Measurements from ENCODE around the gene SCAMP4. TPM values are rescaled to one million over a fixed set of nuclear protein-coding genes. Genes with fewer than 3 reads are reported as not detected.
A peak's percentile ranks its signal among the peaks of the same experiment; 100 is the strongest.
"Not testable (repeated sequence)": the region's sequence is repeated elsewhere in the genome, so short reads cannot be mapped to it uniquely, and the experiment has no call there.

SCAMP4 gene
- total RNA-seq, 1 experiment from 2014 or later: 63.3 TPM

- H4K20me1 ChIP-seq (ENCODE audit: insufficient read depth); H3K36me3 ChIP-seq (ENCODE audit: control insufficient read depth in 1 of 2, insufficient read depth in 2 of 2, low read length in 2 of 2); H3K27me3 ChIP-seq (ENCODE audit: insufficient read depth, low read length); H3K9me3 ChIP-seq (ENCODE audit: control insufficient read depth in 1 of 2, insufficient read depth in 1 of 2, low read depth in 1 of 2, low read length in 2 of 2); intact Hi-C loops (cut with micrococcal nuclease); H3K9me2 ChIP-seq (ENCODE audit: insufficient read depth); H2AFZ ChIP-seq (ENCODE audit: low read depth, low read length, poor library complexity, severe bottlenecking); RAD21 ChIA-PET (ENCODE audit: low non-redundant PET in 1 of 2, low total read pairs in 2 of 2, uncharacterized antibody in 2 of 2, unreplicated experiment in 2 of 2); POLR2A ChIA-PET; BruUV-seq (replicated peaks): not testable (repeated sequence)
- H3K9ac ChIP-seq (ENCODE audit: low read length): peak within 1 kb of the TSS; percentile 94
- peaks cover 40% of the 10 kb centered on the region for H3K79me2 ChIP-seq (ENCODE audit: insufficient read depth, low read length)
- peaks cover 10 to 30% of the 10 kb centered on the region in 2 experiments; a peak in 3 of 4 replicates for H3K4me1 ChIP-seq (ENCODE audit: control insufficient read depth in 1 of 2, insufficient read depth in 2 of 2, low read length in 2 of 2)
- CTCF ChIA-PET: interaction anchor here (0.6 to 1.1 kb wide), 2 partner anchors 21 to 98 kb away, joined by 4 to 5 read pairs; no protein-coding TSS in a partner anchor
- peak within 1 kb of the TSS; percentile 94 to 97 for H3K4me3 ChIP-seq (replicated peaks in 1 of 2; ENCODE audit: low read depth in 1 of 2, low read length in 2 of 2)
- peak; percentile 73 for DNase-seq (ENCODE audit: low read depth, low spot score)
- H3K27ac ChIP-seq (ENCODE audit: low read depth, low read length): peak within 1 kb of the TSS; percentile 49
- peak; percentile 61 for TF ChIP-seq SP1 (IDR thresholded peaks at IDR 0.05; ENCODE audit: low read depth)
- TF ChIP-seq POLR2AphosphoS5 (IDR thresholded peaks at IDR 0.05; ENCODE audit: low read depth, low read length): peak; percentile 70
- peak; percentile 31; the same call in 1 of the 2 replicates for TF ChIP-seq MAX (IDR thresholded peaks at IDR 0.05)
- peak; percentile 20; the same call in 1 of the 2 replicates for TF ChIP-seq ZFX (IDR thresholded peaks at IDR 0.05)
- ATAC-seq: peak; percentile 92
- peak within 1 kb of the TSS; percentile 94 for H3K4me2 ChIP-seq (ENCODE audit: low read length)
Measured at GRCh38 chr19:1885398-1886119, 19.6 kb upstream of the SCAMP4 start, which contains the start of gene ABHD17A. Gene ABHD17A, minus strand, starts transcription at chr19:1885496. Its CDS starts 3,930 bp downstream, at chr19:1881566.

GRCh38 chr19:1886360-1886759, 18.8 kb upstream of the SCAMP4 start:
- ATAC-seq; CTCF ChIA-PET; H3K9ac ChIP-seq (ENCODE audit: low read length); DNase-seq (ENCODE audit: low read depth, low spot score); BruUV-seq (replicated peaks); H3K4me3 ChIP-seq (replicated peaks in 1 of 2; ENCODE audit: low read depth in 1 of 2, low read length in 2 of 2); H3K36me3 ChIP-seq (ENCODE audit: control insufficient read depth in 1 of 2, insufficient read depth in 2 of 2, low read length in 2 of 2); H3K27ac ChIP-seq (ENCODE audit: low read depth, low read length); H3K4me2 ChIP-seq (ENCODE audit: low read length); H2AFZ ChIP-seq (ENCODE audit: low read depth, low read length, poor library complexity, severe bottlenecking); POLR2A ChIA-PET; RAD21 ChIA-PET (ENCODE audit: low non-redundant PET in 1 of 2, low total read pairs in 2 of 2, uncharacterized antibody in 2 of 2, unreplicated experiment in 2 of 2); H4K20me1 ChIP-seq (ENCODE audit: insufficient read depth); H3K9me2 ChIP-seq (ENCODE audit: insufficient read depth); intact Hi-C loops (cut with micrococcal nuclease); H3K27me3 ChIP-seq (ENCODE audit: insufficient read depth, low read length); H3K9me3 ChIP-seq (ENCODE audit: control insufficient read depth in 1 of 2, insufficient read depth in 1 of 2, low read depth in 1 of 2, low read length in 2 of 2): not testable (repeated sequence)
- Histone ChIP-seq H3K79me2 (ENCODE audit: insufficient read depth, low read length) (peaks cover 35% of the 10 kb centered on the region), H3K4me1 (ENCODE audit: control insufficient read depth in 1 of 2, insufficient read depth in 2 of 2, low read length in 2 of 2) (peaks cover 10 to 30% of the 10 kb centered on the region in 2 experiments; a peak in 3 of 4 replicates)

All from HCT116 (cell line).